C1 segment of cervical spinal cord (tissue), 14 donors: ENCODE measurements around the gene NCK2.
A peak's percentile ranks its signal among the peaks of the same experiment; 100 is the strongest.

Experiments used
- DNase-seq, 14 donors: peaks; one replicate each; lab custom pipeline; 2025; lab: John Stamatoyannopoulos, UW

Gene NCK2

GRCh38 chr2:105812180-105813044 lies 67.7 kb downstream of the NCK2 start:
- peak in 7 of 14 donors; percentile 27 to 80 (median 35) for DNase-seq

DNA sequence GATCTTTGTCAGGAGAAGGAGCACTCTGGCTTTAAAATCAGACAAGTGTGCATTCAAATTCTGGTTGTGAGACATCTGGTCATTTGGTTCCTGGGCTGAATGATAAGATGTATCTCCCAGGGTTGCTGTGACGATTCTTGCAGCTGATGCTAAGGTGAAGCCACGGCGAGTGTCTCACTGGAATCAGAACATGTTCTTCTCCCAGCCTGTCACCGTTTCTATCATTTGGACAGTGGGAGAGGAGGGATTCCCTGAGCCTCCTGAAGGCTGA lies 68.3 kb downstream of the NCK2 start:
- no peak for DNase-seq

- no peak for DNase-seq
These were observed 68.7 kb downstream of the NCK2 start for GRCh38 chr2:105813405-105813804.

DNA sequence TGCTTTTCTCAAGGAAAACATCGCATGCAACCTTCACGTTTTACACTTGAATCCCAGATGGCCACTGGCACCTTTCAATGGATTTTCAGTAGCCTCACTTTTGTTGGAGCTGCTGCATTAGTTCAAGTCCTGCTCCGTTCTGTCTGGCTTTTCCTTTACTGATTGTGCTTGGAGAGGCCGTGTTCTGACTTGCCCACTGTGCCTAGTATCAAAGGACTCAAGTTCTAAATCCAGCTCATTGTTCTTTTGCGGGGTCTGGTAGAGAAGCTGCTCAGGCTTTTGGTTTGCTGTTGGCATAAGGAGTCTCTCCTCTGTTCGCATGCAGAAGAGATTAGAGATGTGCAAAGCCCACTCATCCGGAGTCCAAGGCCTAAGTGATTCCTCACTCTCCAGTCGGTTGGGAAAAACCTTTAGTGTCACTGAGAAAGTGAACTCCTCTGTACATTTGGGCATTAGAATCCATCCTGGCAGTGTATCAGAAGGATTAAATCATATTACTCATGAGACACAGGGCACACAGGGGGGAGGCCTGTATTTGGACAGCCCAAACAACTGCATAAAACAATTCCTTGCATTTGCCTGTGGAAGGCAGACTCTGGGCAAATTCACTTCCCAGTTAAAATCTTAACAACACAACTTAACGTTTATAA lies 69.7 kb downstream of the NCK2 start:
- no peak for DNase-seq

DNA sequence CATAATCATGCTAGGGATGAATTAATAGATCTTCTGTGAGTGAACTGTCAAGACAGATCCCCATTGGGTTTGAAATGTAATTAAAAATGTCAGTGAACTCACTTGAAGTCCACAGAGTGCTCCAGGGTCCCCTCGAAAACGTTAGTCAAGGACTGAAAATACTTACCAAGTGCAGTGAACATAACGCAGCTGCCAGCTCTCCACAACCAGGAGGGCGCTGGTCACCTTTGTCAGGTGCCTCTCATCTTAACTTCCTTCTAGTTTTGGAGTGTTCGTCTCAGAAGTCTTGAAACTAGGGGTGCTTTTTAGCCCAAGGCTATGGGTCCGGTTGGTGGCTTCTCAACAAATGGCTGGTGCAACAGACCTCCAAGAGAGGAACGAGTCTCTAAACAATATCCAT lies 70.7 kb downstream of the NCK2 start:
- DNase-seq: no peak

GRCh38 chr2:105820151-105820550 lies 75.4 kb downstream of the NCK2 start:
- DNase-seq: no peak

DNA sequence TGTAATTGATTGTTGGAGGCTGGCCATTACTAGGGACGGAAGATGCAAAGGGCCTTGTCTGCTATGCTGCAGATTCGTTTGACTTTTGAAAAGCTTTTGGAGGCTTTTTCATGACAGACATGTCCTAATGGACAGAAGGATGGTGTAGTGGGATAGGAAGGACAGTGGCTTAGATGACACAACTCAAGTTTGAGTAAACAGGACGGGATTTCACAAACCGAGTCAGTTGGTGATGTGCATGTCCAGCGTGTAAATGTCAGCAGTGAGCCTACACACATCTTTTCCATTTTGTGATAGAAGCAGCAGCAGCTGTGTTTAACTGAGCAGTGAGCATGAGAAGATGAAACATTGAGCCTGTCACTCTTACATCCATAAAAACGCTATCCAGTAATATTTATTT lies 76.0 kb downstream of the NCK2 start:
- DNase-seq: no peak

DNA sequence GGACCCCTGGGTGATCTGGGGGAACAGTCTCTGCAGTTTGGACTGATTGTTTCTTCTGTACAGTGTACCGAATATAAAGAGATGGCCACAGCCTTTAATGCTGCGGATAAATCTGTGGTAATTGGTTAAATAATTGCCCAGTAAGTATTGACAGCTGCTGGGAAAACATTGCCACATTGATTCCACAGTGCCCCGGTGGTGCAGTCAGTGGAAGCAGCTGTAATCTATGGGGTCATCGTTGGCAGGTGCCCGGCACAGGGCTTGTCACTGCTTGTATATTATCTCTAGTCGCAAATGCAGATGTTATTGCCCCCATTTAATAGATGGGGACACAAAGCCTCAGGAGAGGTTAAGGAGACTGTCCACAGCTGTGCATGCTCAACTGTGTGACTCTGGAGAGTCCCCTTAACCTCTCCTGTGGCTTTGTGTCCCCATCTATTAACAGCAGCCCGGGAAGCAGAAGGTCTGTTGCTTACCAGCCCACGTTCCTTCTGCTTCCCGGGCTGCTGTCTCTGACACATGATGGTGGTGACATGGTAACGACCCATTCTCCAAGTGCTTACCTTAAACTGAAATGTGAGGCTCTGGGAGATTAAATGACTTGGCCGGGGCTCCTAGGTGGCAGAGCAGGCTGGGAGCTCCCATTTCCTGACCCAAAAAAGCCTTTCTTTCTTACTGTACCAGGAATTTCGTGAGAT lies 76.9 kb downstream of the NCK2 start:
- no peak for DNase-seq

- DNase-seq: no peak
These were observed 77.5 kb downstream of the NCK2 start for GRCh38 chr2:105822186-105822585.

- no peak for DNase-seq
These were observed 79.7 kb downstream of the NCK2 start for GRCh38 chr2:105824446-105824845.

DNA sequence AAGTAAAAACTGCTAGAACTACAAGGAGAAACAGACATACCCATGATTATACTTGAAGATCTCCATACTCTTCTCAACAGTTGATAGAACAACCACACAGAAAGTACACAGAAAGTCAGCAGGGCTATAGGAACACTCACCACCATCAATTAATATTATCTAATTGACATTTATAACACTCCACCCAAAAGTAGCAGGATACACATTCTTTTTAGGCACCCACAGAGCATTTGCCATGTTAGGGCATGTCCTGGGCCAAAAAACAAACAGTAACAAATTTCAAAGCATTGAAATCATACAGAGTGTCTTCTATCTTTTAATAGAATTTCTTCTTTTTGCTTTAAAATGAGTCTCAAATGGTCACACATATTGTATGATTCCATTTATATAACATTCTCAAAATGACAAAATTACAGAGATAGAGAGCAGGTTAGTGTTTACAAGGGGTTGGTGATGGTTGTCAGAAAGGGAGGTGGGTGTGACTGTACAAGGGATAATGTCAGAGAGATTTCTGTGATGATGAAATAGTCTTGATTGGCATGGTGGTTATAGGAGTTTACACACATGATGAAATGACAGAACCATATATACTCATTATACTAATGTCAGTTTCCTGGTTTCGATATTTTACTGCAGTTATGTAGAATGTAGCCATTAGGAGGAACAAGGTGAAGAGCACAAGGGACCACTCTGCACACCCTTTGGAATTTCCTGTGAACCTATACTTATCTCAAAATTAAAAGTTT lies 82.8 kb downstream of the NCK2 start:
- DNase-seq: no peak

DNA sequence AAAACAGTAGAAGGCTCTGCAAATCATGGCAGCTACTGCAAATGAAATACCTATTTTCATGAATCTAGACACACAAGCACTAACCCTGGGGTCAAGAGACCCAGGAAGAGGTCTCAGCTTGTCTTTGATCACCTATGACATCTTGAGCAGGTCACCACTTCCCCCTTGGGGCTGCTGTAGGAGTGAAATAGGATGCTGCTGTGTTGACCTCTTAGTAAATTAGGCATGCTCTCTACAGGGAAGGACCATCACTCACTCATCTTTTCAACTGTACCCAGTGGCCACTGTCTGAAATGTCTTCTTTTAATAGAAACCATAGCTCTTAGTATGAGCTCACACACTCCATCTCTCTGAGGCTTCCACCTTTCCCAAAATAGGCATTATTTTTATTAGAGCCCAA lies 83.8 kb downstream of the NCK2 start:
- no peak for DNase-seq

- no peak for DNase-seq
These were observed 90.2 kb downstream of the NCK2 start for GRCh38 chr2:105834931-105835330.

DNA sequence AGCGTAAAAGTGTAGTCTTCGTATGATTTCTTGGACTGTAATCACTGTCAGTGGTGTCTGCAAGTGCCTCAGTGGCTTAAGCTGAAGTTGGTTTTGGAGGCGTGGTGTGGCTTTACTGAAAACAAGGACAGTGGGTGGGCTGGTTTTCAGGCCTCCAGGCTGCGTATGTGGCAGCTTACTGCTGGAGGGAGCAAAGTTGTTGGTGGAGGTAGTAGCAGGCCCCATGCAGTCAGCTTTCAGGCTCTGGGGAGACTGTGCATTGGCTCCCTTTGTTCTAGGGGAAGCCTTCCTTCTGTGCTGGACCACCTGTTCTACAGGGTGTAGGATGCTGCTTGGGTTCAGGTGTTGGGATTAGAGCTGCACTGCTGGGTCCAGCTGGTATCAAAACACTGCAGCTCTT lies 91.6 kb downstream of the NCK2 start:
- no peak for DNase-seq

GRCh38 chr2:105836840-105837692 lies 92.4 kb downstream of the NCK2 start:
- no peak for DNase-seq

DNA sequence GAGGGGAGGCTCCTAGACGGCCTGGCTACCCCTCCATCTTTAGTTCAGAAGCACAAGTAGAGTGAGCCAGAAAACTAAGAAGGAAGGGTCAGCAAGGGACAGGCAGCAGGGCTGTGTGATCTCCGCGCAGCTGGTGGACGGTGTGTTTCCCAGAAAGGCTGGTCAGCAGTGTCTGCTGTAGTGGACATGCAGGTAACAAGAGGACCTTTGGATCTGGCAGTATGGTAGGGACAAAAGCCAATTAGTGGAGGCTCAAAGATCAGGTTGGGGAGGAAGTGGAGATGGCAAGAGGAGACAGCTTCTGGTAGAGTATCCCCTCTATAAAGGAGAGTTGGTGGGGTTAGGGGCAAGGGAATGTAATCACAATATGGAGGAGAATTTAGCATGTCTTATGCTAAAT lies 95.1 kb downstream of the NCK2 start:
- DNase-seq: no peak

DNA sequence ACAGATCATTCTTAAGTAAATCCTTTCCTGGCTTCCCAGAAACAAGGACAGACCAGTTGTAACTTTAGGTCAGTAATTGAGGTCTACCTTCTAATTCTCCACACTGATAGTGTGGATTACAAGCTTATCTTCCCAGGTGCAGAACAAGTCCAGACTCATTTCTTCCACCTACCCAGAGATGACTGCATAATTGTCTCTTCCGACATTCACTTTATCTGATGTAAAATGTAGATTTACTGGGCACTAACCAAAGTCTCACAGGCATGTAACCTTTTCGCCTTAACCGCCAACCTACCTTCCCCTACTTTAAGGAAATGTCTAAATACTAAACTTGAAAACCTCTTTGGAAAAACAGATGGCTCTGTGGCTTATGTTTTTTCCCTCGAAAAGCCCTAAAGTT lies 96.2 kb downstream of the NCK2 start:
- no peak for DNase-seq

DNA sequence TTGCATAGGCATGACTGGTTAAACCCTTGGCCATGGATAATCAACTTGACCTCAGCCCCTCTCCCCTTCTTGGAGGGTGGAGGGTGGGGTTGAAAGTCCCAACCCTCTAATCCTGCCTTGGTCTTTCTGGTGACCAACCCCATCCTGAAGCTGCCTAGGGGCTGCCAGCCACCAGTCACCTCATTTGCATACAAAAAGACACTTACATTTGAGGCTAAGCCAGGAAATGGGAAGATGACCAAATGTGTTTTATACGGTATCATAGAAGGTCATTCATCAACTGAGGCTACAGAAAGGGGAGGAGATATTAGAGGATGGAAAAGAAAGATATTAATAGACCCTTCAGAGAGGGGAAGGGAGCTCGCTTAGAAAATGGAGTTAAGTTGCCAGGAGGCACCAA lies 96.8 kb downstream of the NCK2 start:
- no peak for DNase-seq

- DNase-seq: no peak
These were observed 97.8 kb downstream of the NCK2 start for GRCh38 chr2:105842555-105842954.

- DNase-seq: no peak
These were observed 99.0 kb downstream of the NCK2 start for GRCh38 chr2:105843476-105844374.
